Hepatocyte (in vitro differentiated cells): ENCODE results near the gene SIK2.

ENCODE experiments used
- EZH2phosphoT487 ChIP-seq: fragments of 200-600 bp; sonication (generic); IDR thresholded peaks from one replicate; pipeline ENCODE4 v1.6.1; 2018; ENCODE audit warnings: antibody characterized with exemption, mild to moderate bottlenecking, low read depth, moderate library complexity; ENCODE audit not compliant: unreplicated experiment, severe bottlenecking
- TF ChIP-seq, protein P1 (sequence below): fragments of 200-600 bp; sonication (generic); IDR thresholded peaks from 2 replicates; pipeline ENCODE4 v1.5.1; 2016; ENCODE audit warnings: antibody characterized with exemption, mild to moderate bottlenecking; ENCODE audit not compliant: poor library complexity

DNA sequence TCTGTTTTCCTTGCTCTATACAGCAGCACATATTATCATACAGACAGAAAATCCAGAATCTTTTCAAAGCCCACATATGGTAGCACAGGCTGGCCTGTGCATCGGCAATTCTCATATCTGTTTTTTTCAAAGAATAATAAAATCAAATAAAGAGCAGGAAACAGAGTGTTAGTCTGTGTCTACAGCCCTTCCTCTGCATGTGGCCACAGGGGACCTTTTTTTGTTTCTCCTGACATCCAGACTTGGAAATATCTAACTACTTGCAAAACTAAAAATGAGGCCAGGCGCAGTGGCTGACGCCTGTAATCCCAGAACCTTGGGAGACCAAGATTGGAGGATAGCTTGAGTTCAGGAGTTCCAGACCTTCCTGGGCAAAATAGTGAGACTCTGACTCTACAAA, 41.4 kb upstream of the SIK2 start:
- TF ChIP-seq, protein P1, sequence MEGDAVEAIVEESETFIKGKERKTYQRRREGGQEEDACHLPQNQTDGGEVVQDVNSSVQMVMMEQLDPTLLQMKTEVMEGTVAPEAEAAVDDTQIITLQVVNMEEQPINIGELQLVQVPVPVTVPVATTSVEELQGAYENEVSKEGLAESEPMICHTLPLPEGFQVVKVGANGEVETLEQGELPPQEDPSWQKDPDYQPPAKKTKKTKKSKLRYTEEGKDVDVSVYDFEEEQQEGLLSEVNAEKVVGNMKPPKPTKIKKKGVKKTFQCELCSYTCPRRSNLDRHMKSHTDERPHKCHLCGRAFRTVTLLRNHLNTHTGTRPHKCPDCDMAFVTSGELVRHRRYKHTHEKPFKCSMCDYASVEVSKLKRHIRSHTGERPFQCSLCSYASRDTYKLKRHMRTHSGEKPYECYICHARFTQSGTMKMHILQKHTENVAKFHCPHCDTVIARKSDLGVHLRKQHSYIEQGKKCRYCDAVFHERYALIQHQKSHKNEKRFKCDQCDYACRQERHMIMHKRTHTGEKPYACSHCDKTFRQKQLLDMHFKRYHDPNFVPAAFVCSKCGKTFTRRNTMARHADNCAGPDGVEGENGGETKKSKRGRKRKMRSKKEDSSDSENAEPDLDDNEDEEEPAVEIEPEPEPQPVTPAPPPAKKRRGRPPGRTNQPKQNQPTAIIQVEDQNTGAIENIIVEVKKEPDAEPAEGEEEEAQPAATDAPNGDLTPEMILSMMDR = no peak
- no peak for TF ChIP-seq EZH2phosphoT487
